ENCODE results near the gene CYBC1. TPM values are rescaled to one million over a fixed set of nuclear protein-coding genes. Genes with fewer than 3 reads are reported as not detected.
A peak's percentile ranks its signal among the peaks of the same experiment; 100 is the strongest.

The CYBC1 gene
- total and polyA plus RNA-seq, 9 of the 15 experiments (the other 6 are each of a cell fraction or from before 2014, with no cell fraction given), result 1.3 to 71.8 (median 49.9) TPM

GRCh38 chr17:82494236-82495055, 43.9 kb upstream of the CYBC1 start (continued):
- TF ChIP-seq REST (IDR thresholded peaks at IDR 0.05; ENCODE audit: borderline replicate concordance) (peak; percentile 70), REST (CRISPR knock-in tag; IDR thresholded peaks at IDR 0.05; ENCODE audit: low read depth) (no peak), TARDBP (IDR thresholded peaks at IDR 0.05) (peak; percentile 92), SAFB (IDR thresholded peaks at IDR 0.05; ENCODE audit: borderline replicate concordance, low read depth, low read length) (no peak), EWSR1 (IDR thresholded peaks at IDR 0.05; ENCODE audit: borderline replicate concordance, low read depth, partially characterized antibody) (no peak), ZNF212 (CRISPR knock-in tag; IDR thresholded peaks at IDR 0.05) (no peak), BCL6 (CRISPR knock-in tag; IDR thresholded peaks at IDR 0.05) (no peak), HLTF (IDR thresholded peaks at IDR 0.05) (no peak; the same call in 1 of the 2 replicates), SRF (CRISPR knock-in tag; IDR thresholded peaks at IDR 0.05) (no peak), ZNF644 (tag; IDR thresholded peaks at IDR 0.05; ENCODE audit: low read depth) (no peak), TSHZ1 (CRISPR knock-in tag; IDR thresholded peaks at IDR 0.05) (no peak), TRIM28 (IDR thresholded peaks at IDR 0.05) (peak; percentile 72), ZBTB7A (IDR thresholded peaks at IDR 0.05; ENCODE audit: borderline replicate concordance, control insufficient read depth, low read depth, low read length) (peak; percentile 89), RBM25 (IDR thresholded peaks at IDR 0.05; ENCODE audit: low read depth, low read length, severe bottlenecking) (no peak), ZNF280B (CRISPR knock-in tag; IDR thresholded peaks at IDR 0.05) (no peak)

Measured in K562 (cell line).